Keratinocyte (primary cell): ENCODE results near the gene MOSMO. TPM values are rescaled to one million over a fixed set of nuclear protein-coding genes. Genes with fewer than 3 reads are reported as not detected.
"Not testable (repeated sequence)": the region's sequence is repeated elsewhere in the genome, so short reads cannot be mapped to it uniquely, and the experiment has no call there.

Experiments
- DNase-seq: peaks from one replicate; pipeline ENCODE4 v3.0.0-alpha.2; 2011; ENCODE audit warnings: low read depth, missing footprints, low spot score
- FAIRE-seq: peaks from 2 replicates; lab custom pipeline; 2011; peaks lifted over from hg19 to GRCh38; lab: Jason Lieb, UNC
- H2AFZ ChIP-seq: 2 replicates; pipeline ENCODE4 v1.6.0; 2012; ENCODE audit warnings: low read length, control low read depth, inconsistent platforms; ENCODE audit not compliant: control insufficient read depth
- H3K27ac ChIP-seq: 2 replicates; pipeline ENCODE4 v1.5.1; 2011; ENCODE audit warnings: low read length; ENCODE audit not compliant: control insufficient read depth, insufficient read depth
- H3K27me3 ChIP-seq: 3 replicates; pipeline ENCODE4 v1.6.0; 2011; ENCODE audit warnings: low read length; ENCODE audit not compliant: control insufficient read depth, insufficient read depth; ENCODE audit errors: extremely low read depth
- H3K36me3 ChIP-seq, 2 experiments: 2 replicates in 1 of 2; 3 replicates in 1 of 2; pipeline ENCODE4 v1.5.1; 2011; ENCODE audit warnings: low read length in 2 of 2, mild to moderate bottlenecking in 1 of 2; ENCODE audit not compliant: control insufficient read depth in 2 of 2, insufficient read depth in 2 of 2; ENCODE audit errors: extremely low read depth in 1 of 2
- H3K4me1 ChIP-seq: 3 replicates; pipeline ENCODE4 v1.5.1; 2011; ENCODE audit warnings: low read length; ENCODE audit not compliant: control insufficient read depth, insufficient read depth; ENCODE audit errors: extremely low read depth
- H3K4me2 ChIP-seq: 3 replicates; pipeline ENCODE4 v1.6.0; 2011; ENCODE audit warnings: low read depth, low read length; ENCODE audit not compliant: control insufficient read depth, insufficient read depth; ENCODE audit errors: extremely low read depth
- H3K4me3 ChIP-seq, 3 experiments: fragments of 200-600 bp in 1 of 3; sonication (generic) in 1 of 3; 2 replicates in 2 of 3; 3 replicates in 1 of 3; pipeline ENCODE4 v1.5.1; 2011 to 2016; ENCODE audit warnings: low read length in 3 of 3, mild to moderate bottlenecking in 3 of 3, control low read depth in 2 of 3, inconsistent platforms in 1 of 3, low read depth in 1 of 3, mixed read lengths in 1 of 3, mixed run types in 1 of 3, moderate library complexity in 1 of 3; ENCODE audit not compliant: control insufficient read depth in 2 of 3, insufficient read depth in 2 of 3; ENCODE audit errors: extremely low read depth in 1 of 3
- H3K79me2 ChIP-seq: 2 replicates; pipeline ENCODE4 v1.6.0; 2012; ENCODE audit warnings: low read length; ENCODE audit not compliant: control insufficient read depth, insufficient read depth
- H3K9ac ChIP-seq: 3 replicates; pipeline ENCODE4 v1.6.0; 2011; ENCODE audit warnings: low read length; ENCODE audit not compliant: control insufficient read depth, insufficient read depth; ENCODE audit errors: extremely low read depth
- H3K9me1 ChIP-seq: 3 replicates; pipeline ENCODE4 v1.6.0; 2011; ENCODE audit warnings: low read length; ENCODE audit not compliant: control insufficient read depth, insufficient read depth; ENCODE audit errors: extremely low read depth
- H3K9me3 ChIP-seq: 2 replicates; pipeline ENCODE4 v1.5.1; 2012; ENCODE audit warnings: low read depth, low read length; ENCODE audit not compliant: control insufficient read depth
- H4K20me1 ChIP-seq: 3 replicates; pipeline ENCODE4 v1.6.0; 2011; ENCODE audit warnings: low read length; ENCODE audit not compliant: control insufficient read depth, insufficient read depth; ENCODE audit errors: extremely low read depth
- CTCF ChIP-seq, 3 experiments: IDR thresholded peaks in 1 of 3; conservative IDR thresholded peaks in 1 of 3; optimal IDR thresholded peaks in 1 of 3; 2 replicates in 2 of 3; 3 replicates in 1 of 3; pipeline versions ENCODE3 to v1.5.1; 2011; ENCODE audit warnings: low read length in 3 of 3, mild to moderate bottlenecking in 3 of 3, moderate library complexity in 2 of 3, control low read depth in 1 of 3, inconsistent platforms in 1 of 3; ENCODE audit not compliant: insufficient read depth in 2 of 3; ENCODE audit errors: extremely low read depth in 1 of 3
- EZH2 ChIP-seq: IDR thresholded peaks from one replicate; pipeline ENCODE4 v1.6.1; 2012; ENCODE audit warnings: inconsistent platforms, mild to moderate bottlenecking, low read length, moderate library complexity
- dilution Hi-C: fragments of 300-500 bp; cut with MboI; formaldehyde crosslinking; loops from one replicate; pipeline ENCODE4 v1.7.0; 2020; ENCODE audit warnings: low sequenced_read_pairs; ENCODE audit not compliant: extremely low pct_ligation_motif_present
- polyA plus RNA-seq, 5 experiments: library from polyadenylated mRNA; depleted of rRNA in 3 of 5; stranded (reverse) in 3 of 5; stranded (forward) in 1 of 5; unstranded in 1 of 5; fragments of >200 nt; gene quantifications; 1 replicate in 1 of 5; 2 replicates in 3 of 5; 3 replicates in 1 of 5; pipeline versions ENCODE4 v1.2.1 to v1.2.3, GENCODE V29; 2011 to 2012; ENCODE audit warnings: missing spikeins in 2 of 5, low read depth in 1 of 5, low replicate concordance in 1 of 5

Gene MOSMO
- polyA plus RNA-seq, 1 donor (not counting 4 experiments of a cell fraction or from before 2014, with no cell fraction given) = 26.2 TPM

- TF ChIP-seq CTCF (optimal IDR thresholded peaks at IDR 0.05 in 1 of 3, IDR thresholded peaks at IDR 0.05 in 1 of 3, conservative IDR thresholded peaks at IDR 0.05 in 1 of 3; ENCODE audit: extremely low read depth in 1 of 3, insufficient read depth in 2 of 3, low read length in 3 of 3) (no peak), EZH2 (no peak)
- dilution Hi-C loops = no loop called here
- FAIRE-seq (no peak), DNase-seq (no peak)
- H3K9ac ChIP-seq = peak overlapping the region; percentile 51
- H3K4me1 ChIP-seq = peaks cover 26% of the 10 kb centered on the region
- no peaks in the 10 kb centered on the region for H4K20me1 ChIP-seq
- H3K4me2 ChIP-seq = peak overlapping the region; percentile 87
- H2AFZ ChIP-seq = peak overlapping the region; percentile 54
- no peaks in the 10 kb centered on the region for H3K9me1 ChIP-seq
- peak overlapping the region; percentile 68 for H3K27ac ChIP-seq
- H3K27me3 ChIP-seq = no peaks in the 10 kb centered on the region
- no peaks in the 10 kb centered on the region for H3K9me3 ChIP-seq
- H3K79me2 ChIP-seq = no peaks in the 10 kb centered on the region
- no peaks in the 10 kb centered on the region for H3K36me3 ChIP-seq
- H3K4me3 ChIP-seq = peak overlapping the region in 2 of 3 experiments; percentile 42 to 58
Measured at GRCh38 chr16:22001591-22001990, 6.3 kb upstream of the MOSMO start.

GRCh38 chr16:22002047-22002446, 5.9 kb upstream of the MOSMO start:
- H3K79me2 ChIP-seq, H3K36me3 ChIP-seq, H3K9ac ChIP-seq, H3K9me1 ChIP-seq, H4K20me1 ChIP-seq, H2AFZ ChIP-seq, H3K27me3 ChIP-seq, FAIRE-seq, dilution Hi-C loops, H3K4me3 ChIP-seq, H3K9me3 ChIP-seq, DNase-seq: not testable (repeated sequence)
- Histone ChIP-seq H3K4me2 (peak overlapping the region; percentile 87), H3K4me1 (peaks cover 30% of the 10 kb centered on the region), H3K27ac (peak overlapping the region; percentile 54)

- Histone ChIP-seq H3K9me1 (no peaks in the 10 kb centered on the region), H3K79me2 (peaks cover 8% of the 10 kb centered on the region), H3K27me3 (no peaks in the 10 kb centered on the region), H3K27ac (no peak overlapping the region), H3K4me3 (no peak overlapping the region), H2AFZ (no peak overlapping the region), H3K4me1 (peaks cover 34% of the 10 kb centered on the region), H3K9me3 (no peaks in the 10 kb centered on the region), H3K9ac (no peak overlapping the region), H3K36me3 (no peaks in the 10 kb centered on the region), H3K4me2 (no peak overlapping the region), H4K20me1 (no peaks in the 10 kb centered on the region)
- TF ChIP-seq CTCF (optimal IDR thresholded peaks at IDR 0.05 in 1 of 3, IDR thresholded peaks at IDR 0.05 in 1 of 3, conservative IDR thresholded peaks at IDR 0.05 in 1 of 3; ENCODE audit: extremely low read depth in 1 of 3, insufficient read depth in 2 of 3, low read length in 3 of 3) = no peak
- DNase-seq = no peak
- FAIRE-seq = no peak
- dilution Hi-C loops = no loop called here
Measured at GRCh38 chr16:22003195-22003594, 4.7 kb upstream of the MOSMO start.
